Stomach (tissue), 9 donors: Measurements from ENCODE around the gene TAS1R3. TPM values are rescaled to one million over a fixed set of nuclear protein-coding genes. Genes with fewer than 3 reads are reported as not detected.
"Not testable (repeated sequence)": the region's sequence is repeated elsewhere in the genome, so short reads cannot be mapped to it uniquely, and the experiment has no call there.

ENCODE experiments used
- DNase-seq, 2 donors: peaks; one replicate each; pipeline versions ENCODE4 v3.0.0 to v3.0.0-alpha.2; 2013 to 2019
- H3K27ac ChIP-seq, 5 donors: fragments of 200-600 bp in 4 of 5; sonication (generic) in 4 of 5; one replicate each; pipeline ENCODE4 v1.5.1; 2013 to 2019; ENCODE audit warnings: mild to moderate bottlenecking in 1 of 5, moderate library complexity in 1 of 5
- H3K27me3 ChIP-seq, 3 donors: fragments of 200-600 bp; sonication (generic); one replicate each; pipeline ENCODE4 v1.5.1; 2017 to 2019; ENCODE audit warnings: mixed run types in 1 of 3
- H3K36me3 ChIP-seq, 4 donors: fragments of 200-600 bp; sonication (generic); 1 replicate in 3 of 4; 2 replicates in 1 of 4; pipeline ENCODE4 v1.5.1; 2016 to 2019
- H3K4me1 ChIP-seq, 4 donors: fragments of 200-600 bp; sonication (generic); one replicate each; pipeline ENCODE4 v1.5.1; 2016 to 2019
- H3K4me3 ChIP-seq, 4 donors: fragments of 200-600 bp; sonication (generic) in 3 of 4; one replicate each; pipeline ENCODE4 v1.5.1; 2016 to 2019; ENCODE audit warnings: mild to moderate bottlenecking in 1 of 4
- H3K9me3 ChIP-seq, 4 donors: fragments of 200-600 bp; sonication (generic); one replicate each; pipeline ENCODE4 v1.5.1; 2016 to 2019
- EP300 ChIP-seq: sonication (generic); formaldehyde crosslinking; IDR thresholded peaks from one replicate; pipeline ENCODE4 v1.6.1; 2017; ENCODE audit warnings: antibody characterized with exemption
- POLR2A ChIP-seq, 4 donors: fragments of 450-650 bp; IDR thresholded peaks; one replicate each; pipeline ENCODE4 v1.6.1; 2016; ENCODE audit warnings: antibody characterized with exemption in 4 of 4, control low read depth in 2 of 4, mild to moderate bottlenecking in 1 of 4, moderate library complexity in 1 of 4
- POLR2AphosphoS5 ChIP-seq, 3 donors: sonication (generic); formaldehyde crosslinking; IDR thresholded peaks; one replicate each; pipeline ENCODE4 v1.6.1; 2016; ENCODE audit warnings: antibody characterized with exemption in 3 of 3
- WGBS, 5 donors: extraction: QIAGEN DNeasy Blood & Tissue Kit in 3 of 5; methylation state at CpG; one replicate each; pipeline versions ENCODE4 v1.1.5 to v1.1.7; 2013 to 2018; 5-methylcytosine and 5-hydroxymethylcytosine counted together
- intact Hi-C: fragments of 100-400 bp; cut with DNase I; formaldehyde crosslinking; loops from one replicate; pipeline ENCODE4 v1.15.1; 2023; ENCODE audit warnings: low total_unique reads
- polyA plus RNA-seq, 3 donors: library from polyadenylated mRNA; stranded (reverse); fragments of 200-250 nt; gene quantifications; one replicate each; pipeline ENCODE4 v1.2.3, GENCODE V29; 2013
- total RNA-seq, 5 donors: library from RNA; depleted of rRNA; stranded (reverse); fragments of >200 nt; gene quantifications; one replicate each; pipeline versions ENCODE4 v1.1.0 to v1.2.3, GENCODE V29; 2014 to 2016
- TF ChIP-seq, protein P1 (sequence below), 7 experiments: fragments of 450-650 bp in 4 of 7; fragments of 200-600 bp in 3 of 7; sonication (generic) in 3 of 7; IDR thresholded peaks; one replicate each; pipeline ENCODE4 v1.5.1; 2016 to 2019; ENCODE audit warnings: antibody characterized with exemption in 7 of 7, control low read depth in 2 of 7, mild to moderate bottlenecking in 1 of 7
- donor health status: healthy with polysubstance abuse.
- donor health status: Bipolar disorder and iron deficiency.
- donor health status: healthy.

Gene TAS1R3
- total and polyA plus RNA-seq, 8 donors = 0.10 to 11.7 (median 0.37) TPM; not detected in 3

GRCh38 chr1:1365875-1366698, 35.0 kb downstream of the TAS1R3 start:
- intact Hi-C loops = no loop called here
- Histone ChIP-seq H3K9me3 (no peaks in the 10 kb centered on the region), H3K4me3 (no peak overlapping the region), H3K27ac (no peak overlapping the region), H3K27me3 (no peaks in the 10 kb centered on the region), H3K36me3 (no peaks in the 10 kb centered on the region), H3K4me1 (peaks cover 0 to 13% (median 7%) of the 10 kb centered on the region in 4 donors)
- no peak for DNase-seq
- TF ChIP-seq, protein P1, sequence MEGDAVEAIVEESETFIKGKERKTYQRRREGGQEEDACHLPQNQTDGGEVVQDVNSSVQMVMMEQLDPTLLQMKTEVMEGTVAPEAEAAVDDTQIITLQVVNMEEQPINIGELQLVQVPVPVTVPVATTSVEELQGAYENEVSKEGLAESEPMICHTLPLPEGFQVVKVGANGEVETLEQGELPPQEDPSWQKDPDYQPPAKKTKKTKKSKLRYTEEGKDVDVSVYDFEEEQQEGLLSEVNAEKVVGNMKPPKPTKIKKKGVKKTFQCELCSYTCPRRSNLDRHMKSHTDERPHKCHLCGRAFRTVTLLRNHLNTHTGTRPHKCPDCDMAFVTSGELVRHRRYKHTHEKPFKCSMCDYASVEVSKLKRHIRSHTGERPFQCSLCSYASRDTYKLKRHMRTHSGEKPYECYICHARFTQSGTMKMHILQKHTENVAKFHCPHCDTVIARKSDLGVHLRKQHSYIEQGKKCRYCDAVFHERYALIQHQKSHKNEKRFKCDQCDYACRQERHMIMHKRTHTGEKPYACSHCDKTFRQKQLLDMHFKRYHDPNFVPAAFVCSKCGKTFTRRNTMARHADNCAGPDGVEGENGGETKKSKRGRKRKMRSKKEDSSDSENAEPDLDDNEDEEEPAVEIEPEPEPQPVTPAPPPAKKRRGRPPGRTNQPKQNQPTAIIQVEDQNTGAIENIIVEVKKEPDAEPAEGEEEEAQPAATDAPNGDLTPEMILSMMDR (IDR thresholded peaks at IDR 0.05) = no peak
- no peak for TF ChIP-seq POLR2AphosphoS5 (IDR thresholded peaks at IDR 0.05)
- WGBS, 5 donors = 74 to 84% (median 84%) methylated on average over 10 of the region's 10 CpGs

- no peak overlapping the region for H3K4me3 ChIP-seq
- H3K9me3 ChIP-seq = no peaks in the 10 kb centered on the region
- TF ChIP-seq POLR2A (IDR thresholded peaks at IDR 0.05) = no peak
- no peak for TF ChIP-seq EP300
- no peak for TF ChIP-seq POLR2AphosphoS5 (IDR thresholded peaks at IDR 0.05)
- TF ChIP-seq, protein P1 (IDR thresholded peaks at IDR 0.05) = no peak
- 85 to 99% (median 98%) methylated on average over 2 to 3 of the region's 3 CpGs for WGBS, 5 donors
- H3K27me3 ChIP-seq = no peaks in the 10 kb centered on the region
- H3K27ac ChIP-seq = no peak overlapping the region
- H3K4me1 ChIP-seq = peaks cover 3 to 10% (median 7%) of the 10 kb centered on the region in 4 donors
- peaks cover 0 to 4% (median 0%) of the 10 kb centered on the region in 4 donors for H3K36me3 ChIP-seq
- intact Hi-C loops = no loop called here
- no peak for DNase-seq
Observed at GRCh38 chr1:1366699-1367066, 35.6 kb downstream of the TAS1R3 start.

- intact Hi-C loops = no loop called here
- Histone ChIP-seq H3K9me3 (no peaks in the 10 kb centered on the region), H3K4me3 (no peak overlapping the region), H3K36me3 (peaks cover 0 to 6% (median under 1%) of the 10 kb centered on the region in 4 donors), H3K27ac (no peak overlapping the region), H3K27me3 (no peaks in the 10 kb centered on the region), H3K4me1 (peaks cover 9 to 14% (median 11%) of the 10 kb centered on the region in 4 donors)
- DNase-seq = no peak
- TF ChIP-seq, protein P1 (IDR thresholded peaks at IDR 0.05) = no peak
- TF ChIP-seq POLR2AphosphoS5 (IDR thresholded peaks at IDR 0.05) (no peak), POLR2A (IDR thresholded peaks at IDR 0.05) (no peak), EP300 (no peak)
- WGBS, 5 donors = 92 to 99% (median 96%) methylated on average over 5 of the region's 5 CpGs
Observed at GRCh38 chr1:1367315-1367714, 36.2 kb downstream of the TAS1R3 start.

DNA sequence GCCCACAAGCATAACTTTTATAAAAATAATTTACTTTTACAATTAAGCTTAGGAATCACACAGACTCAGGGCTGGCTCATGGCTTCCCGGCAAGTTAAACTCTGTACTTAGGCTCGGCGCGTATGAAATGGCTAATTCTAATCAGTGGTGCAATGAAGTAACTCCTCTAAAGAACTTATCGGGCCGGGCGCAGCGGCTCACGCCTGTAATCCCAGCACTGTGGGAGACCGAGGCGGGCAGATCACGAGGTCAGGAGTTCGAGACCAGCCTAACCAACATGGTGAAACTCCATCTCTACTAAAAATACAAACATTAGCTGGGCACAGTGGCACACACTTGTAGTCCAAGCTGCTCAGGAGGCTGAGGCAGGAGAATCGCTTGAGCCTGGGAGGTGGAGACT, 39.0 kb downstream of the TAS1R3 start:
- WGBS, 5 donors = 86 to 96% (median 92%) methylated on average over 14 of the region's 14 CpGs
- H3K4me3 ChIP-seq, DNase-seq, intact Hi-C loops, H3K27ac ChIP-seq, H3K27me3 ChIP-seq, H3K9me3 ChIP-seq: not testable (repeated sequence)
- Histone ChIP-seq H3K4me1 (peaks cover 24 to 39% (median 35%) of the 10 kb centered on the region in 4 donors), H3K36me3 (peaks cover 0 to 25% (median 15%) of the 10 kb centered on the region in 4 donors)

GRCh38 chr1:1370771-1371300, 39.8 kb downstream of the TAS1R3 start:
- 78 to 85% (median 80%) methylated on average over 9 to 16 of the region's 16 CpGs for WGBS, 5 donors
- intact Hi-C loops = no loop called here
- no peak overlapping the region for H3K27ac ChIP-seq
- peaks cover 0 to 25% (median 15%) of the 10 kb centered on the region in 4 donors for H3K36me3 ChIP-seq
- H3K9me3 ChIP-seq = no peaks in the 10 kb centered on the region
- H3K4me1 ChIP-seq = peaks cover 25 to 40% (median 37%) of the 10 kb centered on the region in 4 donors
- TF ChIP-seq POLR2AphosphoS5 (IDR thresholded peaks at IDR 0.05) (no peak), EP300 (no peak), POLR2A (IDR thresholded peaks at IDR 0.05) (no peak)
- TF ChIP-seq, protein P1 (IDR thresholded peaks at IDR 0.05) = no peak
- DNase-seq = no peak
- H3K27me3 ChIP-seq = no peaks in the 10 kb centered on the region
- no peak overlapping the region for H3K4me3 ChIP-seq
